HG02885 (cell line): ENCODE measurements around the gene STARD13.
A peak's percentile ranks its signal among the peaks of the same experiment; 100 is the strongest.

Experiments used
- ATAC-seq: cut with Tn5 transposase; IDR thresholded peaks from one replicate; pipeline ENCODE4 v1.9.1; 2021; ENCODE audit warnings: mild to moderate bottlenecking; ENCODE audit not compliant: unreplicated experiment, poor library complexity

STARD13 gene

DNA sequence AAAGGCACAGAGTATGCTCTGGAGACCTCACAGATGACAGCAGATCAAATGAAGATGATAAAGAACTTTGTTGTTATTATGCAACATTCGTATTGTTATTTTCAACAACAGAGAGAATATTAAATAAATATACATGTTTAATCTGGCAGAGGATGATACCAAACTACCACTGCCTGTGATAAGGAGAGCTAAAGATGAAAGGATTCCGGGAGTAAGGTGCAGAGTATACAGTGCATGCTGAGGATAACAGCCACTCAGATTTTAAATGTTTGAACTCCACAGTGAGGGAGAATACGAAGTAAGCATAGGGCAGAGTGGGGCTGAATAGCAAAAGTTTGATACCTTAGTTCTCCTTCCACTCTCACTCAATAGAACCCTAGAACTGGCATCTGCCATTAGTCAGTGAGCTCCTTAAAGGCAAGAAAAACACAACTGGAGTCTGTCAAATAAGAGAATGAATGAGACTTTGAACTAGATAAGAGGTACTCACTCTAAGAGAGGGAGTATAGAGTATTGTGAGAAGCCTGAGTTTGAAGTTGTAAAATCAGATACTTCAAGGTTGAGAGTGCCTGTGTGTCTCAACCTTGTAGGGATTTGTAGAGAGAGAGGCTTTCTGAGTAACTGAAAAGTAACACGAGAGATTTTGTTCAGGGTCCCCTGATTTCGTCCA, 78.5 kb downstream of the STARD13 start:
- no peak for ATAC-seq

DNA sequence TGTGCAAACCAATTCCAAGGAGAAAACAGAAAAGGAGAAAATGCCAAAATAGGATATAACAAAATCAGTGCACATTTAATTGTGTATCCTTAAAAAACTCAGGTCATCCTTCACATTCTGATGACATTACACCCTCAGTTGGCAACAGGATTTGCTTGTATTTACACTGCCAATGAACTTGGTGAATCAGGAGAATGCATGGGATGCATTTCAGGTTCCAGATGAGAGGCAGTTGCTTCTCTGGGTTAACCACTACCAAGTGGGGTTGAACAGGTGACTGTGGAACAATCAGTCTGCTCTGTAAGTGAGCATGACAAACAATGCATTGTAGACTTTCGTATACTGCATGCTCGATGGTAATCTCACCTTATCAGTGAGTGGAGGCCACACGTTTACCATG, 79.1 kb downstream of the STARD13 start:
- ATAC-seq = no peak

DNA sequence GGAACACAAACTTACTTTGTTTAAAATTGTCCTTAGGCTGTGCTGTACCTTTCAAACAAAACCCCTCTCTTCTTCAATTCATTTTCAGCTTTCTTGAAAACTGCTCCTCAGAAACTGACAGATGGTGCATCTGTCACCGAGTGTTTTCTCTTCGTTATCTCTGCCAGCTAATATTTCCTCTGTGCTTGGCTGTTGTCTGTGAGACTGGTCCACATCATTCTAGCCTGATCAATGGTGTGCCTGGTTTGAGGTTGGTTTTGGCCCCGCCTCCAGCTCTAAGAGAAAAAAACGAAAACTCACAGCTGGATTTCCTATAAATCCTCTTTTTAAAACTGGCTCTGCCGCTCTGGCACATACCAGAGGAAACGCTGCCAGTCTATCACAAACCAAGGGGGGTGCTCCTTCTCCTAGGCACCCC, 79.7 kb downstream of the STARD13 start:
- ATAC-seq = peak; percentile 57

DNA sequence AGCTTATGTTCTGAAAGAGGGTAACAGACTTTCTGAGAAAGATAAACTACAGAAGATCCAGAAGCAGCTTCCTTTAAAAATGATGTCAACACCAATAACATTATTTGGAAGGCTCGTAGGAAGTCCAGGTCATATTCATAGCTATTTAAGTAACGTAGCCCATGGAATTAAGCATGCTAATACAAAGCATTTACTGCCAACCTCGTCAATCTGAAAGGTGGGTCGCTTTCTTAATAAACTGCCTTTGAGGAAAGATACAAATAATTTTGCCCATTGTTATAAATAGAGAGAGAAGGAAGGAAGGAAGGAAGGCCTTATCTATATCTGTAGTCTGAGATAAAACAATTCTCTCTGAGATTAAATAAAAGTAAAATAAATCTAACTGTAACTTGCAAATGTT, 80.3 kb downstream of the STARD13 start:
- no peak for ATAC-seq

DNA sequence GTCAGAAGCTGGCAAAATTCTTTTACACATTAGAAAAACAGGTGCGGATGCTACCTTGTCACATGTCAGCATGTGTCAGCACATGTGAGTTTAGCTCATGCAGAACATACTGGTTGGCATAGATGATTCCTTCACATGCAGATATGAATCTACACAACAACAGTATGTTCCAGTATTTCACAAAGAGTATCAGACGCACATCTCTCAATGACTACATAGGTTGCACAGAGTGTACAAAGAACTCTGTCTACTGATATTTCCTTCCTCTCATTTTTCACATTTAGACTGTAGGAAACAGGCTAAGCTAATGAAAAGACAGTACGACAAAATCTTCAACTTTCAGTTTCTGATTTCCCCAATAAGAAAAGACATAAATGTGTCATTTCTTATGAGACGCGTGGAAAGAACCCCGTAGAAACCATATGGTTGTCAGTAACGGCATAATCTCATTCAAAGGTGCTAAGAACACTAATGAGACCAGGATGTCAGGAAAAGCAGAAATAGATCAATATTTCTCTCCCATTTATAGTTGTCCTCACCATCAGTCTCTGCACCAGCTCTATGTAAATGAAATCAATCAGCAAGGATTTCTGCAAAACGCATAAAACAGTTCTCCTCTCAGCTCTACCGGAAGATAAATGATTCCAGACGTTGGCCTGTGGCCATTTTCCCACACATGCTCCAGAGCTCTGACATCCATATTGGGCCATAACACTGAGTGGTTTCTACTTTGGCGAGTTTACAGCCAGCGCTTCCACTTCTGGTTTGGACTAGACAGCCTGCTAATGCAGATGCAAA, 81.2 kb downstream of the STARD13 start:
- ATAC-seq = peak; percentile 33

DNA sequence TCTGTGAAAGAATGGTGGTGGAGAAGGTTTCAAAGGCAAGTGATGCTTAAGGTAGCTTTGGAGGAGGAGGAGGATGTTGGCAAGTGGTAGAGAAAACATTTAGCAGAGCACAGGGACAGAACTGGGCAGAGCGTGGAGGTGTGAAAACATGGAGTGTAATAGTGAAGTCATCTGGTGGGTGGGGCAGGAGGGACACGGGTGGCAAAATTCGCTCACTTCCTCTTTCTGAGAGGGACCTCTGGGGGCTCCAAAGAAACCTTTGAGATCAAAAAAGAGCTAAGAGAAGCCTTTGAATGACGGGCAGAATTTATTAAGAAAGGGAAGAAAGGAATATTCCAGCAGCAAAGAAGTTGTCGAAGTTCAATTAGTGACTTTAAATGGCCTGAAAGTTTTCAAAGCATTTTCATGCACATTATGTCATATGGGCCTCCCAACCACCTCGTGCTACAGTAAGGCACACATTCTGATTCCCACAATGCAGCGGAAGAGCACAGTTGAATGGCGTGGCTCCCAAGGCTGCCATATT, 82.8 kb downstream of the STARD13 start:
- no peak for ATAC-seq

DNA sequence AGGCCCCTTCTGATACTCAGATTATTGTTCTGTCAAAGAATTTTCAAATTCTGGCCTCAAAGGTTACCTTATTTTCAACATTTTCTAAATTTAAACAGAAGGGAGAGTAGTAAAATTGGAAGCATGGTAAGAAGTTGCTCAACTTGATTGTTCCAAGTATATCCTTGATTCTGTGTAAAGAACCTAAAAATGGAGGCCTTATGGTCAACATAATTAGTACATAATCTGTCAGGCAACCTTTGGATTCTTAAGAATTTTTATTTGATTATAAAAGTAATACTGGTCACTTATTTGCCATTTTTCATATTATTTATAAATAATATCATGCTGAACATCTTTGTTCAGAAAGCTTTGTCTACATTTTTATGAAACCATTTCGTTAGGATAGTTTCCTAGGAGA, 83.9 kb downstream of the STARD13 start:
- no peak for ATAC-seq

DNA sequence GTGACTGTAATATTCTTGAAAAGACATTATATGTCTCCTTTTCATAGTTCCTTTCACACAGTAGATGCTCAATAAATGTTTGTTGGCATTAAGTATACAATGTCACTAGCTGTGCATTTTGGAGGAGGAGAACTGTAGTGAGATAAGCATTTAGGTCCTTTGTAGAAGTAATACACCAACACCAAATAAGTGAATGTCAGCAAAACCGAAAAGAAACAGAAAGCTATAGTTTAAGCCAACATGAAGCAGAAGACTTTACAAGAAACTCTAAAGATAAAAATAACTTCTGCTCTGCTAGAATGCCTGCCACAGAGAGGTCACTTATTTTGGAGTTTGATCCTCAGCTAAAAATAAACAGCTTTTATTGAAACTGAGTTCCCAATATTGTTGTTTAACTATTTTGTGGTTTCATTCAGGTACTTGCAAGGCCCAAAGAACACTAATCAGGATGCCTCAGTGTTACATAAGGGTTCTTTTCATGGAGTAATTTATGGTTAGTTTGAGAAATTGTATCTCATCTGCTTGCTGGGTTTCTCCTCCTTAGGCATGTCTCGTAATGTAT, 86.2 kb downstream of the STARD13 start:
- no peak for ATAC-seq

DNA sequence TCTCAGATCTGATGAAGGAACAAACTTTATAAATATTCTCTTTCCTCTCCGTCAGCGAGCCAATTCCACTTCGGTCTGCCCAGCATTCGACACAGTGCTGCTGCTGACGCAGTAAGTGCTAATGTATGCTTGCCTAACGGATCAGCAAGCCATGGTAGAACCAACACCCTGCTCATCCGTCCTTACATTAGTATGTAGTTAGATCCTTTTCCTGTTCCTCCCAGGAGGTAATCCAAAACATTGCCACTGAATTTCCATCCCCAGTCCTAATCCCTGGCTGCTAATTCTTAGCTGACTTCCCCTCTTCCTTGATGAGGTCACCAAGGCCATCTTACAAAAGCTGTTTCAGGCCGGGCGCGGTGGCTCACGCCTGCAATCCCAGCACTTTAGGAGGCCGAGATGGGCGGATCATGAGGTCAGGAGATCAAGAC, 88.0 kb downstream of the STARD13 start:
- ATAC-seq = no peak

DNA sequence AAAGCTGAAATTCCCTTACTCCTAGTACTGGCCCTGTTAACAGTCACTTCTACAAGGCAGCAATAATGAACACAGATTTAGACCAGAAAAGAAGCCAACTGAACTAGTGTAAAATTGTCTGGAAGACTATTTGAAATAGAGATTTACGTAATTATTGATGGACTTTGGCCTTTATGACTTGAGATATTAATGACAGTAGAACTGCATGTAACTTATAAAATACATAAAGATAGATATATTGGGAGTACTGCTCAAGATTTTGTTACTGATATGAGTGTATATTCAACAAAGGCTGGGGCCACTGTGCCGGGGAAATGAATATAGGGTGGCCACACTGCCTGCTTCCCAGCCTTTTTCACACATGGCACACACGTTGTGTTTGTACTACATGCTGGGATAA, 88.8 kb downstream of the STARD13 start:
- no peak for ATAC-seq

DNA sequence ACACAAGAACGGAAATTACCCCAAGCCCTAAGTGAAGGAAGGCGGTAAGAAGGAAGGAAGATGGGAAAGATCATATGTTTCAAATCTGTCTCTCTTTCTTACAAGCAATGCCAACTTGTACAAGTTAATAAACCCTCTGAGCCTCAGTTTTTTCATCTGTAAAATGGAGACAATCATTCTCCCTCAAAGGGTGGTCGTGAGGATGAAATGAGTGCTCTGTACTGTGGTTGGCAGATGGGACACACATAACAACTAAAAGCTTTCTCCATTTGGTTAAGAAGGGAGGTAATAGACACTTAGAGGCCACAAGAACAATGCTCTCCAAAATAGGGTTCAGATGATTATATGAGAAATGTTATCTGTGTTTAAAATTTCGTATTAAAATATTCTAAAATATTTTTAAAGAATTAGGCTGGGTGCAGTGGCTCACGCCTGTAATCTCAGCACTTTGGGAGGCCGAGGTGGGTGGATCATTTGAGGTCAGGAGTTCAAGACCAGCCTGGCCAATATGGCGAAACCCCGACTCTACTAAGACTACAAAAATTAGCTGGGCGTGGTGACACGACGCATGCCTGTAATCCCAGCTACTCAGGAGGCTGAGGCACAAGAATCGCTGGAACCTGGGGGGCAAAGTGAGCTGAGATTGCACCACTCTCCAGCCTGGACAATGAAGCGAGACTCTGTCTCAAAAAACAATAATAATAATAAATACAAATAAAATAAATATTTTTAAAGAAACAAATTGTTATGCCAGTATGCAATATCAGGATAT, 89.7 kb downstream of the STARD13 start:
- no peak for ATAC-seq

DNA sequence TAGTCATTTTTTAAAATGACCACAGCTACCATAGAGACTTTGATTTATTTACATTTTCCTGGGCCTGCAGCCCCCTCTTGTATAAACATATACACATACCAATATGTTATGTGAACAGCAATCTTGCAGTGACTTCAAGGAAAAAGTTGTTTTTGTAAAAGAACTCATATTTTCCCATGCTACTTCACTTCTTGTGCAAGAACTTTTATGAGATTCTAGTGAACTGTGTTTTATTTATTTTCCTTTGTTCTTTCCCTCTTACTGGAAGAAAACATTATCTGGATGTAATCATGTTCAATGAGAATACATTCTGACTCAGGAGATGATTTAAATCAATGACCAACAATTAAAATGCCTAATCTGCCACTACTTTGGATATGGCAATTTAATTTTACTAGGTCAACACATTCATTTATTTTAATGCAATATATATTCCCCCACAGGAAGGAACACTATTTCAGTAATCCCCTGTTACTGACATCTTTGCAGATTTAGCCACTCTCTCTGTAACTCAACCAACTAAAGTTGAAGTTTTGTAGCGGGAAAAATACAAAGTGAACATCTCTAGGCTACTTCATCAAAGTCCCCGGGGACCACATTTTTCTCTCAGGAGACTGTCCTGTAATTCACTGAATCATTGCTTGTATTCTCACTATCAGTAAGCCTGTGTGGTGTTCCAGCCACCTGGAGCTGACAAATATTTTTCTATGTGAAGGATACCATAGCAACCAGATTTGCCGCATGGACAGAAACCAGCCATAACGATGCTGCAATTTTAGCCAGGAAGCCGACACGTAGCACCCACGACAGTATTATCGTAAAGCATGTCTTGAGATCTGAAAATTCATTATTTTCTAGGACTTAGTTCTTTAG, 90.5 kb downstream of the STARD13 start:
- ATAC-seq = peak; percentile 89

DNA sequence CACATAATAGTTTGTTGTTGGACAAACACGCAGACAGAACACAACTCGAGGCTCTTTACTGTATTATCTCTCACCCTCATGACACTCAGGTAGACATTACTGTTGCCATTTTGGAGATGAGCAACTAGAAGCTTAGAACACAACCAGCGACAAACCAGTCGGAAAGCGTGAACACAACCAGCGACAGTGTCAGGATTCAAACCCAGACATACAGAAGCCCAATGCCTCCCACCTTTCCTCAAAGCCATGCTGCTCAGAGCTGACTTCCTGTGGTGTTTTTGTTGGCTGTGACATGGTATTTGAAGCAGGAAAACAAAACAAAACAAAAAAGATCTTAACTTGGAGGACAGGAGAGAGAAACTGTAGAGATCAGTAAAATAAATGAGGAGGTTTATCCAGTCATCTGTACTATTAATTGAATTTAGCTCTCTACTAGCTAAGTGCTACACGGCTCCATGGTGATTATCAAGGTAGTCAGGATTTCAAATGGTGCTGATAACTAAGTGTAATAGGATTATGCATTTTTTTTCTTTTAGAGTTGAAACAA, 92.1 kb downstream of the STARD13 start:
- ATAC-seq = no peak

DNA sequence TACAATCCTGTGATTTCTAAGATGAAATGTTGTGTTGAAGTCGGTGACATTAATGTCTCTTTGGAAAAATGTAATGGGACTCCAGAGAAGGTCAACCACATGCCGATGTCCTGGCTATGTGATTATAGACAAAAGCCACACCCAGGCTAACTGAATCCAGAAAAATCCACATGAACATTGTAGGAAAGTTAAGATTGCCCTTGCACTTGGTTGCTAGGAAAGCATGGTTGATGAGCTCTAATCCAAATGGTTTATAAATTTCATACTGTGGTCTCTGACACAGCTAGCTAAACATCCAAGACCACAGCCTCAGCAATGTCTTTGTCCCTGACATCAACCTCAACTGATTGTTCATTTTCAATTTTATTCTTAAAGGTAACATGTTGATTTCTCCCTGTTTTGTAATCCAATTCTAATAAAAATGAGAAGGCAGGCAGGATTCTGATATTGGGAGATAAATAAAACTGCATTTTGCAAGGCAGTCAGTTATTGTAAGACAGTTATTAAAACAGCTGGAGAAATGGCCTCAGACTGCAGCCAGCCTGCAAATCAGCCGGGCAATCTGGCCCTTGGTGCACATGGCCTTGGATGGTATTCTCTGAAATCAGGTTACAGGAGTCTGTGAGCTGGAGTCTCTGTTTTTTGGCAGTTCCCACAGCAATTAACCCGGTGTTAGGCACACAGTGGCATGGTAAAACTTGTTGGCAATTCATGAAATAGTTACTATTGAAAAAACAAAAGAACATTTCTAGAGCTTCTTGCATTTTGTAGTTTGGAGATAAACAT, 93.9 kb downstream of the STARD13 start:
- no peak for ATAC-seq

DNA sequence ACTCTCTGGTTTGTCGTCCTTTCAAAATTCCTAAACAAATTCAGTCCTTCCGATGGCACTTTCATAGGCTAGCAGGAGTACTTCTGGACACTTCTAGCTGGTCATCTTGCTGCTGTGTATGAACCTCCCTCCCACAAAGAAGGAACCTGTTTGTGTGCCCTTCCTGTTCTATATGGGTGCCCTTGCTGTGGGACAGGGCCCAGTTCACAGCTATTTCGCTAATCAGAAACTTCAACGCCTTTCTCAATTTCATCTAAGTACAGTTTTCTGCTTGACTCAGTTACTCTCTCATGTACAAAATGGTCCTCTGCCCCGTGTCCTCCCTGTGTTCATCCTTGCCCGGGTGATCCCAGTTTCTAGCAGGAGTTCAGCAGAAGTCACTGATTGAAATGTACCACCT, 96.1 kb downstream of the STARD13 start:
- ATAC-seq = no peak

DNA sequence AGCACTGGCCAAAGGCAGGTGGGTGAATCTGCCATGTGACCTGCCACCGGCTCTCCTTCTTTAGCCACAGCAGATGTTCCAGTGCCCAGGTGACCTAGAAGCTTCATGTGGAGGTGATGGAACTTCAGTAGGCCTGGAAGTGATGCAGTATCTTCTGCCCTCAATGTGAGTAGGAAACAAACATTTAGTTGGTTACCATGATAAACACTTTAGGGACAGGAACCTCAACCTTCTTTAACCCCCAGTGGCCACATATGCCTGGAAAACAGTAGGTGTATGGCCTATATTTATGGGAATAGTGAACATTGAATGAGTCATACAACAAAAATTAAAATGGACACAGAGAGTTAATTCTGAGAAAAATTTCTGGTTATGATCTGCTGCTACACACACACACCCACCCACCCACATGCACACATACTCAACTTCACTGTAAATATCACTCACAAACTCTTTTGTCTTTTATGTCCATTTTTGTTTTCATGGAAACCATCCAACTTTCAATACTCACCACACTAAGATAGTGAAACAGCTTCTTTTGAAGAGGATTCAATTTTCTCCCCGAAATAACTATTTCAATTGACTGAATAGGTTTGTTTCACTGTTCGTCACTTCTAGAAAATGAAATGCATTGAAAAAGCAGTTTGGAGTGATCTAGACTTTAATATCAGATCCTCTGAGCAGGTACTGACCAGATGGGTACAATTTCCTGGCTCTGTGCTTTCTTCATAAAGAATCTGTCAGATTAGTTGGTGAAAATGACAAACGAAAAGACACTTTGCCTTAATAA, 97.3 kb downstream of the STARD13 start:
- ATAC-seq = peak; percentile 82

DNA sequence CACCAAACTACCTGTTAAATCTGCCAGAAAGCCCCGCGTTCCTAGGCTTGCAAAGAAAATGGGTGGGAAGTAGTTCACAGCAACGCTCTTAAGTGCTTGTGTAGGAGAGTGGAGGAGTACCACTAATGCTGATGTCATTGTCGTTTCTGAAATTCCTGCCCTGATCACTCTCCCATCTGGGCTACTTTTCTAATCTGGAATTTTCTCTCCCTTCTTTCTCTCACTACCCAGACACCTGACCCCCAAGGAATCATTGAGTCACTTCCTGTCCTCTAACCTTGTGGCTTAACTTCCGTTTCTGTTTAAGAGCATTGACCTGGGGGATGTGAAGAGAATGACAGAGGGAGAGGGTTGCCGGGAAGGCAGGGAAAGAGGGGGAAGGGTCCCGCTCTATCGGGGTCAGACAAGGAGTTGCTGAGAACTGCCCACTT, 98.7 kb downstream of the STARD13 start:
- no peak for ATAC-seq

DNA sequence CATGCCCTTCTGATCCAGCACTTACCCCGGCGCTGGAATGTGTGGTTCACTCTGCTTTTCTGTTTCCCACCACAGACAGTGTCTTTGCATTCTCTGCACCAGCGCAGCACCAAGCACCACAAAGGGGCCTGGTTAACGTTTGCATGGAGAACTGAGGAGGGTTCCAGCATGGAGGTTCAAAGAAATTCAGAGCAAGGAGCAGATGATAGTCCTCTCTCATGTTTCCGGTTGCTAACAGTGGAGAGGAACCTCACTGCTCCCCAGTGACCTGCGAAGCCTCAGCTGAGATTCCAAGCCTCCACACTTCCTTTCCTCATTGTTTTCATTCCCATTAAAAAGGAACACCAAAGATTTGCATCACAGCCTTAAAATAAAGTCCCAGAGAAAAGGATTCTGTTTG, 99.7 kb downstream of the STARD13 start:
- no peak for ATAC-seq
